GM12873 (cell line): ENCODE data around the gene BNC2.

Experiments used
- TF ChIP-seq, protein P1 (sequence below): IDR thresholded peaks from 2 replicates; pipeline ENCODE4 v1.5.1; 2012; ENCODE audit warnings: low read depth, mild to moderate bottlenecking, moderate library complexity, low read length, control low read depth; ENCODE audit not compliant: insufficient read depth; ENCODE audit errors: missing control alignments

Gene BNC2

DNA sequence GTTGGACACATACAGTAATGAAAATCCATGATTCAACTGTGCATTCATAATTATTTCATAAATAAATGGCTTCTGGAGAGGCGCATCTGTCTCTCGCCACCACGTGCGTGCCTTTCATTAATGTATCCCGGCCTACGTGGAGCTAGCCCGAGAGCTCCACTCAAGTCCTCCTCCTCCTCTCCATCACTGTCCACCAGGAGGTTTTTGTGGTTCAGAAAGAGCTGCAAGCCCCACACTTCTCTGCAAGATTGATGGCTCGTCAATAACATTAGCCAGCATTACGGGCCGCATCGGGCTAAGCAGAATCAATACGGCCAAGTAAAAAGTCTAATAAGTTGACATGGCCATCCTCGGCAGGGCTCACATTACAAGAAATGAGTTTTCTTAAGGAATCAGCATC lies 499.8 kb downstream of the BNC2 start:
- TF ChIP-seq, protein P1, sequence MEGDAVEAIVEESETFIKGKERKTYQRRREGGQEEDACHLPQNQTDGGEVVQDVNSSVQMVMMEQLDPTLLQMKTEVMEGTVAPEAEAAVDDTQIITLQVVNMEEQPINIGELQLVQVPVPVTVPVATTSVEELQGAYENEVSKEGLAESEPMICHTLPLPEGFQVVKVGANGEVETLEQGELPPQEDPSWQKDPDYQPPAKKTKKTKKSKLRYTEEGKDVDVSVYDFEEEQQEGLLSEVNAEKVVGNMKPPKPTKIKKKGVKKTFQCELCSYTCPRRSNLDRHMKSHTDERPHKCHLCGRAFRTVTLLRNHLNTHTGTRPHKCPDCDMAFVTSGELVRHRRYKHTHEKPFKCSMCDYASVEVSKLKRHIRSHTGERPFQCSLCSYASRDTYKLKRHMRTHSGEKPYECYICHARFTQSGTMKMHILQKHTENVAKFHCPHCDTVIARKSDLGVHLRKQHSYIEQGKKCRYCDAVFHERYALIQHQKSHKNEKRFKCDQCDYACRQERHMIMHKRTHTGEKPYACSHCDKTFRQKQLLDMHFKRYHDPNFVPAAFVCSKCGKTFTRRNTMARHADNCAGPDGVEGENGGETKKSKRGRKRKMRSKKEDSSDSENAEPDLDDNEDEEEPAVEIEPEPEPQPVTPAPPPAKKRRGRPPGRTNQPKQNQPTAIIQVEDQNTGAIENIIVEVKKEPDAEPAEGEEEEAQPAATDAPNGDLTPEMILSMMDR = no peak

DNA sequence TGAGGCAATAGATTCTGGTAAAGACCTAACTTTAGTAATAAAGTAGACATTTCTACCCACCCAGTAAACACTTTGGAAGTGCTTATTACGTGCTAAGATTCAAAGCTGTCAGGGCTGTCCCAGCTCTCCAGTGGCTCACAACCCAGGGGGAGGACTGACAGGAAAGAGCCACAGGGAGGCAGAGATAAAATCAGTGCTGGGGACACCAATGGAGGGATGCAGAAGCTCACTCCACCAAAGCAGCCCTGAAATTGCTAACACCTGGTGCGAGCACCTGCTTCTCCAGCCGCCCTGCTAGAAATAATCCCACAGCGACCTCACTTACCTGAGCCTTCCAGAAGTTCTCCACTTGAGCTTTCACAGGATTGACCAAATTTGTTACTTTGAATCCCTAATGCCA lies 501.0 kb downstream of the BNC2 start:
- TF ChIP-seq, protein P1 = no peak

DNA sequence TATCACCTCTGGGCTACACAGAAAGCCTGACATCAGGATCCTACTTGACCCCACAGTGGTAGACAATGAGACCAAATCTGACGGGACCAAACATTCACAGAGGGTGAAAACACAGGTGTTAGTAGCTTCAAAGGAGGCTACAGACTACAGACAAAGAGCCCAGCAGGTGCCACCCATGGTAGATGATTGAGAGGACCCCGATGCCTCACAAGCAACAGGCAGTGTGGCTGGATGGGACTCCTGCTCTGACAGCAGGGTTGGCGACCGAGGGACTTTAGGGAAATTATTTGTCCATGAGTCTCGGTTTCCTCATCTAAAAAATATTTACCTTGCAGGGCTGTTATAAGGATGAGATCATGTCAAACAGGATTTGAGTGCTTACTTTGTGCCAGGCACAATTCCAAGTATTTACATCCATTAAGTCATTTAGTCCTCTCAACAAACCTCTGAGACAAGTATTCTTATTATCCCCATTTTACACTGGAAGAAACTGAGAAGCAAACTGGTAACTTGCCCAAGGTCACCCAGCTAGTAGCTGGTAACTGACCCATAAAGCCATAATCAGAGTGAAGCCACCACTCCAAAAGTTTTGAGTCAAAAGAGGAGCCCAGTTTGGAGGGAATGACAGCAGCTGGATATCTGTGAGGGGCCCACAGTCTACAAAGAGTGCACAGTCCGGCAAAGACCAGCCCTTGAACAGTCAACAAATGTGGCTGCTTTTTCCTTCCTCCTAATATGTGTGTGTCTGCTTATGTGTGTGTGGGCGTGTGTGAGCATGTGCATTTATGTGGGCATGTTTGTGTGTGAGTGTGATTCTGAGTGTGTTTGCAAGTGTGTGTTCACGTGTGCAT lies 502.0 kb downstream of the BNC2 start:
- TF ChIP-seq, protein P1 = no peak

DNA sequence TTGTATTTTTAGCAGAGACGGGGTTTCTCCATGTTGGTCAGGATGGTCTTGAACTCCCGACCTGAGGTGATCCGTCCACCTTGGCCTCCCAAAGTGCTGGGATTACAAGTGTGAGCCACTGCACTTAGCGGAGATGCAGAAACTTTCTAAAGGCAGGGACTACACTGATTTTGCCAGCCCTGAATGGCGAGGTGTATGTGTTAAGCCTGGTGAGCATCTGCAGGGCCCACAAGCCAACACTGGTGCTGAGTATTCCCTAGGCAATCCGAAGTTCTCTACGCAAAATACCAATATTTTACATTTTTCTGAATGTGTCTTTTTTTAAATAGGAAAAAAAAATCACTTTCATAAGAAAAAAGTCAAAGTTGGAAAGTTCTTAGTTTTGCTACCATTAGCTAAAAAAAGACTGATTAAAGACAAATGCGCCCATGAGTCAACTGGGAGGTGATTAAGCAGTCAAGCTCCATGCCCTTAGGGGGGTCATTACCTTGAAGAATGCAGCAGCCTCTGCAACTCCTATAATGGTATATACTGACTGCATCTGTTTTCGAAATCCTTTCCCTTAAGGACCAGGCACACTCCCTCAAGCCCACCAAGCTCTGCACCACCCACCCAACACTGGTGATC lies 502.8 kb downstream of the BNC2 start:
- TF ChIP-seq, protein P1 = no peak

DNA sequence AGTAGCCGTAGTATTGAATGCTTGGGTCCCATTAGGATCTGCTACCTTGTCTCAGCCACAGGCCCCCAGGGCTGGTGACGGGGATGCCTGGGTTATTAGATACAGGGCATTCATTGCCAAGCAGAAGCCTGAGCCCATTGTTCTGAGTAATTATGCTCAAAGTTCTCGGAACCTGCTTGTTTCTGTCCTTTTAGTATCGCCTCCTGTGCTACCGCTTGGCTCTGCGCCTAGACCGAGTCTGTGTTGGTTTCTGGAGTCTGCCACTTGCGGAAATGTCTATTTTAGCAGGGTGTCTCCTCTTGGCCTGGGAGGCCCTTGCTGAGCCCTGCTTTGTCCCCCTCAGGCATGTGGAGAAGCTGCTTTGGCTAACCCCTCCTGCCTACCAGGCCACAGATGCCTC lies 506.1 kb downstream of the BNC2 start:
- TF ChIP-seq, protein P1 = no peak

DNA sequence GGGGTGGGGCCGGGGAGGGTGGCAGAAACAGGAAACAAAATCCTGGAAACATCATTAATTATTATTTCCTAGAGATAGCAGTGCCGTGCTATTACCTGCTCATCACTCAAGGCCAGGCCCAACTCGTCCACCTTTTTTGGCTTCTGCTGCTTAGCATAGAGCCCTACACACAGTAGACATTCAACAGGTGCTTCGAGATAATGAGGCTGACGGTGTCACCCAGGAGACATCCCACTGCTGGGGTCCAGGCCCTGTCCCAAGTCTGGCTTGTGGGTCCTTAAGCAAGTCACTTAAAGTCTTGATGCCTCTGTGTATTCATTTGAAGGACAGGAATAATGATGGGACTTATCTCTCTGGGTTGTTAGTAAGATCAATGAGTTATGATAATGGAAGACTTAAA lies 506.6 kb downstream of the BNC2 start:
- TF ChIP-seq, protein P1 = no peak

DNA sequence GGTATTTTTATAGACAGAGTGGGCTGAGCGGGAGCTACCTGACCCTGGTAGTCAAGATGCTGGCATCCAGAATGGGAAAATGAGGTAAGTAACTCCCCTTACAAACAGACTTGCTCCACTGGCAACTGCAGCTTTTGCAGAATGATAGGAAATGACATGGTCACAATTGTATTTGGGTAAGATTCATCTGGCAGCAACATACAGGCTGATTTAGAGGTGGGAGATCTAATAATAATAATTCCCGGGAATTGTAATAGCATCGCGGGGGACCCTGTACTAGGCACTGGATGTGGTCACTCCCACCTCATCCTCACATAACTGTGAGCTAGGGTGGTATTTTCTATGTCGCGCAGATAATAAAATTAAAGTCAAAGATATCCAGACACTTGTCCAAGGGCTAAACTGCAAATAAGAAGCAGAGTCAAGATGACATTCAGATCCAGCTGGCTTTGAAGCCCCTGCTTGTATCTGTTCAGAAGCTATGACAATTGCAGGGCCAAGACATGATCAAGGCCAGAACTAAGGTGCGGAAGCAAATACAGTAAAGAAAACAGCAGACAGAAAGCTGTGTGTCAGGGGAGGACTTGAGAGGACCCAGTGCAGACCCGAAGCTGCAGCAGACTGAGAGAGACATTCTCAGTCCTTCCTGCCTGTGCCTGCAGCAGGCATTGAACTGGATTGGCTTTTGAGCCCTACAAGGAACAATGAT lies 507.2 kb downstream of the BNC2 start:
- TF ChIP-seq, protein P1 = no peak
